Hypothalamus (tissue), 51 donors: ENCODE results near the gene CHST8.
A peak's percentile ranks its signal among the peaks of the same experiment; 100 is the strongest.
"Not testable (repeated sequence)": the region's sequence is repeated elsewhere in the genome, so short reads cannot be mapped to it uniquely, and the experiment has no call there.

ENCODE experiments used
- DNase-seq, 51 donors: peaks; one replicate each; lab custom pipeline; 2025; lab: John Stamatoyannopoulos, UW

Gene CHST8

GRCh38 chr19:33688171-33688992 lies 66.6 kb downstream of the CHST8 start:
- DNase-seq = no peak

GRCh38 chr19:33689138-33689746 lies 67.5 kb downstream of the CHST8 start:
- no peak for DNase-seq

- DNase-seq = no peak
Observed at GRCh38 chr19:33689868-33690267, 68.1 kb downstream of the CHST8 start.

- peak in 1 of 51 donors; percentile 9 for DNase-seq
Observed at GRCh38 chr19:33690378-33691029, 68.8 kb downstream of the CHST8 start.

- DNase-seq = no peak
Observed at GRCh38 chr19:33691030-33691427, 69.3 kb downstream of the CHST8 start.

GRCh38 chr19:33691736-33692135 lies 70.0 kb downstream of the CHST8 start:
- no peak for DNase-seq

- no peak for DNase-seq
Observed at GRCh38 chr19:33693678-33694077, 71.9 kb downstream of the CHST8 start.

- not testable (repeated sequence) for DNase-seq
Observed at GRCh38 chr19:33695547-33695946, 73.8 kb downstream of the CHST8 start.

GRCh38 chr19:33697766-33698165 lies 76.0 kb downstream of the CHST8 start:
- no peak for DNase-seq

- DNase-seq = no peak
Observed at GRCh38 chr19:33698576-33699435, 77.1 kb downstream of the CHST8 start.

- DNase-seq = no peak
Observed at GRCh38 chr19:33699754-33700407, 78.1 kb downstream of the CHST8 start.

- DNase-seq = no peak
Observed at GRCh38 chr19:33700408-33701013, 78.8 kb downstream of the CHST8 start.

GRCh38 chr19:33701565-33701964 lies 79.8 kb downstream of the CHST8 start:
- no peak for DNase-seq

GRCh38 chr19:33702606-33703437 lies 81.1 kb downstream of the CHST8 start:
- no peak for DNase-seq

GRCh38 chr19:33703438-33703750 lies 81.6 kb downstream of the CHST8 start:
- no peak for DNase-seq

- DNase-seq = no peak
Observed at GRCh38 chr19:33703821-33704220, 82.1 kb downstream of the CHST8 start.

GRCh38 chr19:33704271-33704670 lies 82.5 kb downstream of the CHST8 start:
- no peak for DNase-seq

GRCh38 chr19:33705090-33705847 lies 83.5 kb downstream of the CHST8 start:
- no peak for DNase-seq
